OCI-LY3 (cell line): Measurements from ENCODE around the gene S100Z.

ENCODE experiments used
- EZH2phosphoT487 ChIP-seq: fragments of 200-600 bp; shearing (Covaris generic); IDR thresholded peaks from 2 replicates; pipeline ENCODE4 v1.6.1; 2018; ENCODE audit warnings: antibody characterized with exemption, mixed run types, low read depth
- TF ChIP-seq, protein P1 (sequence below): fragments of 200-600, 300-600 bp; sonication (generic); IDR thresholded peaks from 2 replicates; pipeline ENCODE4 v1.5.1; 2014; ENCODE audit warnings: antibody characterized with exemption, low read length, low read depth

GRCh38 chr5:76960004-76960625, 110.3 kb downstream of the S100Z start:
- TF ChIP-seq, protein P1, sequence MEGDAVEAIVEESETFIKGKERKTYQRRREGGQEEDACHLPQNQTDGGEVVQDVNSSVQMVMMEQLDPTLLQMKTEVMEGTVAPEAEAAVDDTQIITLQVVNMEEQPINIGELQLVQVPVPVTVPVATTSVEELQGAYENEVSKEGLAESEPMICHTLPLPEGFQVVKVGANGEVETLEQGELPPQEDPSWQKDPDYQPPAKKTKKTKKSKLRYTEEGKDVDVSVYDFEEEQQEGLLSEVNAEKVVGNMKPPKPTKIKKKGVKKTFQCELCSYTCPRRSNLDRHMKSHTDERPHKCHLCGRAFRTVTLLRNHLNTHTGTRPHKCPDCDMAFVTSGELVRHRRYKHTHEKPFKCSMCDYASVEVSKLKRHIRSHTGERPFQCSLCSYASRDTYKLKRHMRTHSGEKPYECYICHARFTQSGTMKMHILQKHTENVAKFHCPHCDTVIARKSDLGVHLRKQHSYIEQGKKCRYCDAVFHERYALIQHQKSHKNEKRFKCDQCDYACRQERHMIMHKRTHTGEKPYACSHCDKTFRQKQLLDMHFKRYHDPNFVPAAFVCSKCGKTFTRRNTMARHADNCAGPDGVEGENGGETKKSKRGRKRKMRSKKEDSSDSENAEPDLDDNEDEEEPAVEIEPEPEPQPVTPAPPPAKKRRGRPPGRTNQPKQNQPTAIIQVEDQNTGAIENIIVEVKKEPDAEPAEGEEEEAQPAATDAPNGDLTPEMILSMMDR = no peak
- TF ChIP-seq EZH2phosphoT487 = no peak
